GM12864 (cell line): ENCODE results near the gene UBXN6.

Source experiments
- DNase-seq: peaks from one replicate; pipeline ENCODE4 v3.0.0-alpha.2; 2011; ENCODE audit warnings: low read depth
- H3K4me3 ChIP-seq: 2 replicates; pipeline ENCODE4 v1.5.1; 2011; ENCODE audit warnings: mild to moderate bottlenecking, low read depth, low read length, control low read depth
- CTCF ChIP-seq: IDR thresholded peaks from 2 replicates; pipeline ENCODE4 v1.5.1; 2011; ENCODE audit warnings: low read depth, mild to moderate bottlenecking, moderate library complexity, low read length, control low read depth, inconsistent platforms; ENCODE audit errors: missing control alignments

UBXN6 gene

DNA sequence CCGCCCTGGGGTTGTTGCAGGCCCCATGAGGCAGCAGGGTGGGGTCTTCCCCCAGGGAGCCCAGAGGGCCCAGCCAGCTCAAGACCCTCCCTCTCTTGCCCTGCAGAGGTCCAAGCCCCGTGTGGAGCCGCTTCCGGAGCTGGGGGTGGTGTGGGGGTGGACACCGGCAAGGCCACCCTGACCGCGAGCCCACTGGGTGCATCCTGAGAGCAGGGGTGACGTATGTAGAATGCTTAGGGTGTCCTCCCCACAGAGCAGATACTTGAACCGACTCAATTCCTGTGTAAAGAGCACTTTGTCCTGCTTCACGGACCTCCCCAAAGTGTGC is 14.8 kb downstream of the UBXN6 start:
- H3K4me3 ChIP-seq: no peak overlapping the region
- no peak for DNase-seq
- no peak for TF ChIP-seq CTCF

GRCh38 chr19:4441994-4442818 is 15.4 kb downstream of the UBXN6 start:
- no peak for TF ChIP-seq CTCF
- no peak overlapping the region for H3K4me3 ChIP-seq
- DNase-seq: no peak

GRCh38 chr19:4439243-4439642 is 18.4 kb downstream of the UBXN6 start:
- TF ChIP-seq CTCF: no peak
- DNase-seq: no peak
- H3K4me3 ChIP-seq: no peak overlapping the region

GRCh38 chr19:4437103-4437502 is 20.5 kb downstream of the UBXN6 start:
- TF ChIP-seq CTCF: no peak
- DNase-seq: no peak
- H3K4me3 ChIP-seq: no peak overlapping the region

GRCh38 chr19:4436231-4436630 is 21.4 kb downstream of the UBXN6 start:
- H3K4me3 ChIP-seq: no peak overlapping the region
- TF ChIP-seq CTCF: no peak
- no peak for DNase-seq

GRCh38 chr19:4434391-4434790 is 23.2 kb downstream of the UBXN6 start:
- DNase-seq: no peak
- no peak overlapping the region for H3K4me3 ChIP-seq
- TF ChIP-seq CTCF: no peak

DNA sequence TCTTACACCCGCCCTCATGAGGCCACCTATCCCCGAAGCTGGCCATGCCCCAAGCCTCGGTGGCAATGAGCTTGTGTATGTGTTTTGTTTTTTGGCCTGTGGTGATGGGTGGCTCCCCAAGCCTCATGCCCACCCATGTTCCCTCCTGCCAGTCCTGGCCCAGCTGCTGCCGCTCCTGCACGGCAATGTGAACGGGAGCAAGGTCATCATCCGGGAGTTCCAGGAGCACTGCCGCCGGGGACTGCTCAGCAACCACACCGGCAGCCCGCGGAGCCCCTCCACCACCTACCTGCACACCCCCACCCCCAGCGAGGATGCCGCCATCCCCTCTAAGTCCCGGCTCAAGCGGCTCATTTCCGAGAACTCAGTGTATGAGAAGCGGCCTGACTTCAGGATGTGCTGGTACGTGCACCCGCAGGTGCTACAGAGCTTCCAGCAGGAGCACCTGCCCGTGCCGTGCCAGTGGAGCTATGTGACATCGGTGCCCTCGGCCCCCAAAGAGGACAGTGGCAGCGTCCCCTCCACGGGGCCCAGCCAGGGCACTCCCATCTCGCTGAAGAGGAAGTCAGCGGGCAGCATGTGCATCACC is 24.6 kb downstream of the UBXN6 start:
- TF ChIP-seq CTCF: no peak
- H3K4me3 ChIP-seq: no peak overlapping the region
- DNase-seq: no peak
